CD4-positive, alpha-beta T cell treated with Interleukin-15 for 1 hour (primary cell): ENCODE results near the gene DDX11.
"Not testable (repeated sequence)": the region's sequence is repeated elsewhere in the genome, so short reads cannot be mapped to it uniquely, and the experiment has no call there.

Source experiments
- DNase-seq: peaks from one replicate; pipeline ENCODE4 v3.0.0-alpha.2; 2020

The DDX11 gene

DNA sequence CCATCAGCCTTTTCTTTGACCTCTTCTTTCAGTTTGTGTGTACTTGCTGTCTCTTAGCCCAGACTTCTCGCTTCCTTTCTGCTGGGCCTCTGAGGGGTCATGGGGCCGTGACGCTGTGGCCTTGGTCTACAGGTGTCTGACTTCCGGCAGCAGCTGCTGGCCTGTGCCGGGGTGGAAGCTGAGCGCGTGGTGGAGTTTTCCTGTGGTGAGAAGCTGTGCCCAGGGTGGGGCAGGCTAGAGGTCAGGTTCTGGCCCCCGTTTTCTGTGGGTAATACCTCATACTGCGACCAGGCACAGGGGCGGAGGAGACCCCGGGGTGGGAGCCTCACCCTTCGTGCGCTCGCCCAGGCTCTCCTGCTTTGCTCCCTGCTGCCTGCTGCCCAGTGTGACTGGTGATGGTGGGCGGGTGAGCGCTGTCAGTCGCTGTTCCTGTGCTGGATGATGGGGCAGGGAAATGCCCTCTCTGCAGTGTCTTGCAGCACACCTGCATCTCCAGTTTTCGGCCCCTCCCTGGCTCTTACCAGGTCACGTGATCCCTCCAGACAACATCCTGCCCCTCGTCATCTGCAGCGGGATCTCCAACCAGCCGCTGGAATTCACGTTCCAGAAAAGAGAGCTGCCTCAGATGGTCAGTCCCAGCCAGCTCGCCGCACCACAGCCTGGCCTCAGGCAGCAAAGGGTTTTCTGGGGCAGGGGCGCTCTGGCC is 27.0 kb downstream of the DDX11 start:
- DNase-seq, result peak; percentile 39

GRCh38 chr12:31102125-31102524 is 28.5 kb downstream of the DDX11 start:
- not testable (repeated sequence) for DNase-seq

- DNase-seq, result not testable (repeated sequence)
Measured at GRCh38 chr12:31102596-31102995, 28.9 kb downstream of the DDX11 start.

GRCh38 chr12:31103561-31103975 is 29.9 kb downstream of the DDX11 start:
- DNase-seq, result not testable (repeated sequence)

- DNase-seq, result not testable (repeated sequence)
Measured at GRCh38 chr12:31104220-31104619, 30.6 kb downstream of the DDX11 start.

- not testable (repeated sequence) for DNase-seq
Measured at GRCh38 chr12:31104773-31105172, 31.1 kb downstream of the DDX11 start.

DNA sequence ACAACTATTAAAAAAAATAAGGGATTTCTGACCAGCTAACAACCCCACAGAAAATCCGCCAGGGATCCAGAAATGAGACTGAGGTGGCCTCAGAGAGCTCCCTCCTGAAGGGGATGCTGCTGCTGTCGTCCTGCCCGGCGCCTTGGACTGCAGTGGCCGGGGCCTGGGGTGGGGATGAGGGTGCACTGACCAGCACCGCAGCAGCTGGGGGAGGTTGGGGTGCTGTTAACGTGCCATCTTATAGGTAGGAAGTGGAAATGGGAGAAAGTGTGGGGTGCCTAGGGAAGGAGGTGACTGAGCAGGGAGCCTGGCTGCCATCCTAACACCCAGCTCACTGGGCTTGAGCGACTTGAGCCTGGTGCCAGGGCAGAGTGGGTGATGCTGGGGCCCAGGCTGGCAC is 32.0 kb downstream of the DDX11 start:
- DNase-seq, result no peak

DNA sequence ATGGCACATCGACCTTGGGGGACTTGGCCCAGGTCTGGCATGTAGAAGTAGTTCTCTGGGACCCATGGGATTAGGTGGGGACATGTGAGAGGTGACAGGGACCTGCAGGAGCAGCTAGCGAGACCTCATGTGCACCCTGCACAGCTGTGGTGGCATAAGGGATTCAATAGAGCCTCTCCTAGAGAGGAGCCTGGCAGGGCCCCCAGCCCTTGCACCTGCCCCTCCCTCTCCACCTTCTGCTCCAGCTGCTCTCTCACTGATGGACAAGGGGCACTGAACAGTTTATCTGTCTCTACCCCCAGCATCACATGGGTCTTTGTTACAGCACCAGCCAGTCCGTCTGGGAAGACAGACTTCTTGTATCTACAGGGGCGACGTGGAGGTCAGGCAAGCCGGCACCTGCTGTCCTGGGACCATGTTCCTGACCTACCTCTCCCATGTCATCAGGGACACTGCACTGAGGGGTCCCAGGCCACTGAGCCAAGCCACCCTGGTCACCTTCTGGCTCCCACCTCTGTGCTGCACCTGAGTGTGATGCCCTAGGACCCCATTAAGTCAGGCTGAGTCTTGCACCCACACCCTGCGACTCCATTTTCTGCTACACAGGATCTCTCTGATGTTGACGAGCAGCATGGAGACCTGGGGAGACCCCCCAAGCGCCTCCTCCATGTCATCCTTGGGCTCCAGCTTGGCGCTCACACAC is 32.6 kb downstream of the DDX11 start:
- no peak for DNase-seq

DNA sequence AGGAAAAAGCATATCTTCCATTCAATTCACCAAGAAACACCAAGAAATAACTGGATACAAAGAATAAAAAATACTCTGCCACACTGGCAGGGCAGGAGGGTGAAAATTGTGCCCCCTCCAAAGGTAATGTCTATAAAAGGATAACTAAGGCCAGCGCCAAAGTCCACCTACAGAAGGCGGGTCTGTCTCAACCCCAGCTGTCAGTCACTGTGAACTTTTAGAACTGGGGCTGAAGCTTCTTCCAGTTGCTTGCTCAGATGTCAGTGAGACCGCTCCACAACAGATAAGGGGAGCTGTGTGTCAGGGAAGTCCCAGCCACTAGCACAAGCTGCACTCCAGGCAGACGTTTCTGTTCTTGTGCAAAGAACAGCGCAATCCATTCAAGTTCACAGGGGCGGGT is 36.1 kb downstream of the DDX11 start:
- not testable (repeated sequence) for DNase-seq

DNA sequence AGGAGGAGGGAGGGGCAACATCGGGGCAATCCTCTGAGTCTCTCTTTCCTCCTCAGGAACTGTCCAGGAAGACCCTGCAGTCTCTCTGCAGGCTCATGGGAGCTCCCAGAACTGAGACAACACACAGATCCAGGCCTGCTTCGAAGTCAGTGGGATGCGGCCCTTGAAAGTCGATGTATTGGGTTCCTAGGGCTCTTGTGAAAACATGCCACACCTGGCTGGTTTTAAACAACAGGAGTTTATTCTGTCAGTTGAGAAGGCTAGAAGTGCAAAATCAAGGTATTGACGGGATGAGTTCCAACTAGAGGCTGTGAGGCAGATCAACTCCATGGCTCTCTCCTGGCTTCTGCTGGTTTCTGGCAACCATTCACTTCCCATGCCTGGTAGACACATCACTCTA is 36.6 kb downstream of the DDX11 start:
- DNase-seq, result not testable (repeated sequence)

GRCh38 chr12:31115092-31115601 is 41.5 kb downstream of the DDX11 start:
- not testable (repeated sequence) for DNase-seq

DNA sequence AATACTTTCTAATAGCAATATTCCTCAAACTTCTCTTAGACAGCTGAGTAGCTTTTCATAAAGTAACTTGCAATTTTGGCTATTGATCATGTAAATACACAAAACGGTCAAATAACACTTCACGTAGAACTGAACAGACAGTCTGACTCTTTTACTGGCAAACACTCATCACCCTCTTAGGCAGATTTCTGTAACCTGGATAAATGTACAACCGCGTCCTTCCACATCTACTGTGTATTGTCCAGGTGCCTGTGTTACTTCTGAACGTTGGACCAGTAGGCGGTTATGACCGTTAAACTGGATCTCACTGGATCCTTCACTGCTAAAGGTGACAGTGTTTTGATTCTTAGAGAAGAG is 43.2 kb downstream of the DDX11 start:
- not testable (repeated sequence) for DNase-seq

DNA sequence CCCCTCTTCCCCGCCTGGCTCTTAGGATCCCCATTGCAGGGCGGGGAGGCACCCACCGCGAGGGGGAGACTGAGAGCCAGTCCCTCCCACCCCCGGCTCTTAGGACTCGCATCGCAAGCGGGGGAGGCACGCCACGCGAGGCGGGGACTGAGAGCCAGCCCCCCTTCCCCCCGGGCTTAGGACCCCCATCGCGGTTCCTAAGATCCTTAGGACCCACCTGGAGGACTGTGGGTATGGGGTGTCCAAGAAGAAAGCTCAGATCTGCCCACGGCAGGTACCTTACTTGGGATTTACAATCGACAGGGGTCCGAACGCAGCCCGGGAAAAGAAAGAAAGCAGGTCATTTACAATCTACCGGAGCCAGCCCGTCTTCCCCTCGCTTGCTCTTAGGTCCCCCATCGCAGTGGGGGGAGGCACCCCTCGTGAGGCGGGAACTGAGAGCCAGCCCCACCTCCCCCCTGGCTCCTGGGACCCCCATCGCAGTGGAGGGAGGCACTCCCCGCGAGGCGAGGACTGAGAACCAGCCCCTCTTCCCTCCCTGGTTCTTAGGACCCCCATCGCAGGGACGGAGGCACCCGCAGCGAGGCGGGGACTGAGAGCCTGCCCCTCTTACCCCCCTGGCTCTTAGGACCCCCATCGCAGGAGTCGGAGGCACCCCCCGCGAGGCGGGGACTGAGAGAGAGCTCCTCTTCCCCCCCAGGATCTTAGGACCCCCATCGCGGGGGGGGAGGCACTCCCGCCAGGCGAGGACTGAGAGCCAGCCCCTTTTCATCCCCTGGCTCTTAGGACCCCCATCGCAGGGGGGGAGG is 43.7 kb downstream of the DDX11 start:
- DNase-seq, result no peak

GRCh38 chr12:31118347-31119191 is 44.9 kb downstream of the DDX11 start:
- peak; percentile 35 for DNase-seq

DNA sequence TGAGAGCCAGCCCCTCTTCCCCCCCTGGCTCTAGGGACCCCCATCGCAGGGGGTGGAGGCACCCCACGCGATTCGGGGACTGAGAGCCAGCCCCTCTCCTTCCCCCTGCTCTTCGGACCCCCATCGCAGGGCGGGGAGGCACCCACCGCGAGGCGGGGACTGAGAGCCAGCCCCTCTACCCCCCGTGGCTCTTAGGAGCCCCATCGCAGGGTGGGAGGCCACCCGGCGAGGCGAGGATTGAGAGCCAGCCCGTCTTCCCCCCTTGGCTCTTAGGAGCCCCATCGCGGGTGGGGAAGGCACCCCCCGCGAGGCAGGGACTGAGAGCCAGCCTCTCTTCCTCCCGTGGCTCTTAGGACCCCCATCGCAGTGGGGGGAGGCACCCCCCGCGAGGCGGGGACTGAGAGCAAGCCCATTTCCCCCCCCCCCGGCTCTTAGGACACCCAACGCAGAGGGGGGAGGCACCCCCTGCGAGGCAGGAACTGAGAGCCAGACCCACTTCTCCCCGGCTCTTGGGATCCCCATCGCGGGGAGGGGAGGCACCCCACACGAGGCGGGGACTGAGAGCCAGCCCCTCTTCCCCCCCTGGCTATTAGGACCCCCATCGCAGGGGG is 45.6 kb downstream of the DDX11 start:
- no peak for DNase-seq

GRCh38 chr12:31119803-31120211 is 46.1 kb downstream of the DDX11 start:
- DNase-seq, result no peak

DNA sequence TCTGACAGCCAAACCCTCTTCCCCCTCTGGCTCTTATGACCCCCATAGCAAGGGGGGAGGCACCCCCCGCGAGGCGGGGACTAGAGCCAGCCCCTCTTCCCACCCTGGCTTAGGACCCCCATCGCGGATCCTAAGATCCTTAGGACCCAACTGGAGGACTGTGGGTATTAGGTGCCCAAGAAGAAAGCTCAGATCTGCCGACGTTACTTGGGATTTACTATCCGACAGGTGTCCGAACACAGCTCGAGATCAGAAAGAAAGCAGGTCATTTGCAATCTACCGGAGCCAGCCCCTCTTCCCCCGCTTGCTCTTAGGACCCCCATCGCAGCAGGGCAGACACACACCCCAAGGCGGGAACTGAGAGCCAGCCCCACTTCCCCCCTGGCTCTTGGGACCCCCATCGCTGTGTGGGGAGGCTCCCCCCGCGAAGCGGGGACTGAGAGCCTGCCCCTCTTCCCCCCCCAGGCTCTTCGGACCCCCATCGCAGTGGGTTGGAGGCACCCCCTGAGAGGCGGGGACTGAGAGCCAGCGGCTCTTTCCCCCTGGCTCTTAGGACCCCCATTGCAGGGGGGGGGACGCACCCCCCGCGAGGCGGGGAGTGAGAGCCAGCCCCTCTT is 46.8 kb downstream of the DDX11 start:
- no peak for DNase-seq

- not testable (repeated sequence) for DNase-seq
Measured at GRCh38 chr12:31121022-31121728, 47.5 kb downstream of the DDX11 start.

GRCh38 chr12:31122481-31122880 is 48.8 kb downstream of the DDX11 start:
- no peak for DNase-seq

GRCh38 chr12:31124158-31124557 is 50.5 kb downstream of the DDX11 start:
- not testable (repeated sequence) for DNase-seq

- not testable (repeated sequence) for DNase-seq
Measured at GRCh38 chr12:31125171-31125570, 51.5 kb downstream of the DDX11 start.
